PFSK-1 (cell line): ENCODE data around the gene HCRTR2.

Source experiments
- POLR2AphosphoS5 ChIP-seq: IDR thresholded peaks from 2 replicates; pipeline ENCODE4 v1.6.1; 2012; ENCODE audit warnings: low read depth, mild to moderate bottlenecking, control low read depth, low read length, moderate library complexity
- REST ChIP-seq, 2 experiments: IDR thresholded peaks; 2 replicates each; pipeline versions ENCODE4 v1.6.1 to v1.8.0; 2011 to 2012; ENCODE audit warnings: low read depth in 2 of 2, low read length in 2 of 2, control low read depth in 1 of 2, inconsistent platforms in 1 of 2, mild to moderate bottlenecking in 1 of 2, moderate library complexity in 1 of 2; ENCODE audit not compliant: insufficient read depth in 1 of 2
- TAF1 ChIP-seq: IDR thresholded peaks from 2 replicates; pipeline ENCODE4 v1.6.1; 2012; ENCODE audit warnings: low read length, control low read depth, borderline replicate concordance; ENCODE audit not compliant: insufficient read depth

- TF ChIP-seq TAF1: no peak
- TF ChIP-seq POLR2AphosphoS5: no peak
- TF ChIP-seq REST (IDR thresholded peaks at IDR 0.05; ENCODE audit: insufficient read depth in 1 of 2, low read depth in 2 of 2, low read length in 2 of 2): no peak
These were observed 64.8 kb downstream of the HCRTR2 start for GRCh38 chr6:55239099-55239498.
